NCI-H1105 treated with DMSO at 0.1 percent for 48 hours (cell line): ENCODE data around the gene MXD4.
A peak's percentile ranks its signal among the peaks of the same experiment; 100 is the strongest.

Experiments used
- DNase-seq: peaks from one replicate; lab custom pipeline; 2025; lab: John Stamatoyannopoulos, UW

The MXD4 gene

GRCh38 chr4:2291705-2292645 is 30.1 kb upstream of the MXD4 start:
- no peak for DNase-seq

- no peak for DNase-seq
Observed at GRCh38 chr4:2290974-2291704, 29.2 kb upstream of the MXD4 start.

DNA sequence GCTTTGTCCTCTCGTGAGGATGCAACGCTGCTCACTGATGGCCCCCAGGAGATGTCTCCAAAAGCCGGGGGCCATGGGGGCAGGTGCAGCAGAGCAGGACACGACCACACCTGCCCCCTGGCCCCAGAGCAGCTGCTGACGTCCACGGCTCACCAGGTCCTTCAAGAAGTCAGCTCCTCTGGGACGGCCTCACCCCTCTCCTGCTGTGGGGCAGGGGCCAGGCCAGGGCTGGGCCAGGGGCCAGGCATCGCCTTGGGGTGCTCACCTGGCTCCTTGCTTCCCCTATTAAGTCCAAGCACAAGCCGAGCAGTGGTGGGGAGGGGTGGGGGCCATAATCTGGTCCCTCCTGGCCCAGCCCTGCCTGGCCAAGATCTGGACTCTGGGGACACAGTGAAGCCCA is 28.6 kb upstream of the MXD4 start:
- no peak for DNase-seq

DNA sequence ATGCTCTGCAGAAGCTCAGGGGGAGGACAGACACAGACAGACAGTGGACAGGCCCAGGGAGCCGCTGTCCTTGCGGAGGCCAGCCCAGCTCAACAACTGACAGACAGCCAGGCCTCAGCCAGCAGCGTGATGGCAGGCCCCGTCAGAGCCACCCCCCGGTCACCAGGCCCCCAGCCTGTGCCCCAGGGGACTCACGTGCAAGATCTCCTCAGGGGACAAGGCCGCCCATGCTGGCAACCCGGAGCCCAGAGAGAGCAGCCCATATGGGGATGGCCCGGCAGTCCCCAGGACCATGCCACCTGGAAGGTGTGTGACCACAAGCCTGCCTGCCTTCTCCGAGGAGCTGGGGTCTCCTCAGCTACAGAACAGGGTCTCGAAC is 28.0 kb upstream of the MXD4 start:
- DNase-seq = no peak

- no peak for DNase-seq
Observed at GRCh38 chr4:2289311-2289954, 27.5 kb upstream of the MXD4 start.

GRCh38 chr4:2288051-2288541 is 26.2 kb upstream of the MXD4 start:
- DNase-seq = no peak

- DNase-seq = no peak
Observed at GRCh38 chr4:2287594-2287915, 25.6 kb upstream of the MXD4 start.

DNA sequence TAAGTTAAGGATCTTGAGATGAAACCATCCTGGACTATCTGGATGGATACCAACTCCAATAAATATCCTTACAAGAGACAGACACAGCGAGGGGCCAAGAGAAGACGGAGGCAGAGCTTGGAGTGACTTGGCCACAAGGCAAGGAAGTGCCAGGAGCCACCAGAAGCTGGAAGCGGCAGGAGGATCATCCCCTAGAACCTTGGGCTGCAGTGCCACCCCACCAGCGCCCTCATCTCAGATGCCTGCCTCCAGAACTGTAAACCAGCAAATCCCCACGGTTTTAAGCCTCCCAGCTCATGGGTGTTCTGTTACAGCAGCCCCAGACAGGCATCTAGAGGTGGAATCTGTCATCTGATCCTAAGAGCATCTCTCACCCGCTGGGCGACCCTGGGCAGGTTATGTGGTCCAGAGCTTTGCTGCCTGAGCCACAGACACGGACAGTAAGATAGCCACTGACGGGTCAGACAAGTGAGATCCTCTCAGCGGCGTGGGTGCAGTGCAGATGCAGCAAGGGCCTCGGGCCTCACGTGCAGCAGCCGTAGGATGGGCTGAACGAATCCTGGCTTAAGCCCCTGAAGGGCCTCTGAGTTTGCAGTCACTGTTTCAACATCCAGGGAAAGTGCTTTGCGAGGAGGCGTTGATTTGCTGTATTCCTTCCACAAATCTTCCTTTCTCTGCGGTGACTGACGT is 25.1 kb upstream of the MXD4 start:
- no peak for DNase-seq

- no peak for DNase-seq
Observed at GRCh38 chr4:2285613-2286381, 23.9 kb upstream of the MXD4 start.

GRCh38 chr4:2284934-2285612 is 23.2 kb upstream of the MXD4 start:
- DNase-seq = no peak

GRCh38 chr4:2284161-2284933 is 22.4 kb upstream of the MXD4 start:
- no peak for DNase-seq

DNA sequence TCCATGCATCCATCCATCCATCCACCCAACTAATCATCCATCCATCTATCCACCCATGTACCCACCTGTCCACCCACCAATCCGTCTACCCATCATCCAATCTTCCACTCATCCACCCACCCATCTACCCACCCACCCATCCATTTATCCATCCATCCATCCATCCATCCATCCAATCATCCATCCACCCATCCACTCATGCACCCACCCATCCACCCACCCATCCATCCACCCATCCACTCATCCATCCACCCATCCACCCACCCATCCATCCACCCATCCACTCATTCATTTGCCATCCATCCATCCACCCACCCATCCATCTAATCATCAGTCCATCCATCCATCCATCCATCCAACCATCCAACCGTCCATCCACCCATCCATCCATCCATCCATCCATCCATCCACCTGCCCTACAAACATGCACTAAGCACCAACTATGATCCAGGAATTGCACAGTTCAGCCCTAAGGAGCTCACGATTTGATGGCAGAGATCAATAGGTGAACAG is 21.3 kb upstream of the MXD4 start:
- no peak for DNase-seq

DNA sequence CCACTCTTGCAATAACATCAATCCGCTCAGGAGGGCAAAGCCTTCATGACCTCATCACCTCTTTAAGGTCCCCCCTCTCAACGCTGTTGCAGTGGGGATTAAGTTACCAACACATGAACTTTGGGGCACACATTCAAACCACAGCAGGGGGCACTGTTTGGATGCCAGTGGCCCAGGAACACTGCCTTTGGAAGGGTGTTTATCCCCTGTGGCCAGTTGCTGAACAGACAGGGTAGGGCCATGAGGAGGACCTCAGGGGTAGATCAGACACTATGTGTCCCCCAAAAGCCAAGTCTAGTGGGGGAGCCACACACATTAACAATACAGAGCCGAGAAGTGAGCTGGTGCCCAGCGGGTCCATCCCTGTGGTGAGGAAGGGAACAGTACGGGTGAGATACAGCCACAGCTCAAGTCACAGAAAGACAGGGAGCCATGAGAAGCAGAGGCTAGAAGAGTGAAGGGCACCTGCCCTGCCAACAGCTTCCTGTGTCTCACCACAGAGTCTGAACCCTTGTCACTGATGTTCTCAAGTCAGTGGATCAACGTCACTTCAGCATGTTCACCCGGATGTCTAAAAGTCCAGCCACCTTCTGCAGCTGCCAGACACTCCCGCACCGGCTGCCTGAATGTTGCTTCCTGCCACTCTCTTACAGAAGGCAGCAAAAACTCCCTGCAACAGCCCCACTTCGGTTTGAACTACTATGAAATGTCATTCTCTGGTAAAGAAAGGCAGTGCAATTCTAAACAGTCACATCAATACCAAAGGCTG is 19.9 kb upstream of the MXD4 start:
- no peak for DNase-seq

GRCh38 chr4:2280531-2281300 is 18.8 kb upstream of the MXD4 start:
- peak; percentile 18 for DNase-seq

- no peak for DNase-seq
Observed at GRCh38 chr4:2277956-2278355, 16.0 kb upstream of the MXD4 start.

DNA sequence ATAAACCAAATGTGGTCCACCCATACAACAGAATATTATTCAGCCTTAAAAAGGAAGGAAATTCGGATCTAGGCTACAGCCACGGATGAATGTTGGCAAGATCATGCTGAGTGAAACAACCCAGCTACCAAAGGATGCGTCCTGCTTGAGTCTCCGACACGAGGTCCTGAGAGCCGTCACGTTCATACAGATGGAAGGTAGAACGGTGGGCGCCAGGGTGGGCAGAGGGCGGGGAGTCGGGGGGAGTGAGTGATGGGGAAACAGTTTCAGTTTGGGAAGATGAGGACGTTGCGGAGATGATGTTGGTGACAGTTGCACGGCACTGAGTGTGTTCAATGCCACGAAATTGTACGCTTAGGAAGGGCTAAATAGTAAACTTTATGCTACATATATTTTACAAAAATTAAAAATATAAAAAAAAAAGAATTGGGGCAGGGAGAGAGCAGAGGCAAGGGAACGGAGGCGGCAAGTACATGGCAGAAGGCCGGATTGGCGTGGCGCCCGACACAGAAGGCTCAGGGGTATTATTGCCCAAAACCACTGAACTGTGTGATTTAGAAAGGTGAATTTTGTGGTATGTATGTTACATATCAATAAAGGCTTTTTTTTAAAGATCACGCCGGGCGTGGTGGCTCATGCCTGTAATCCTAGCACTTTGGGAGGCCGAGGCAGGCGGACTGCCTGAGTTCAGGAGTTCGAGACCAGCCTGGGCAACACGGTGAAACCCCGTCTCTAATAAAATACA is 14.8 kb upstream of the MXD4 start:
- no peak for DNase-seq

DNA sequence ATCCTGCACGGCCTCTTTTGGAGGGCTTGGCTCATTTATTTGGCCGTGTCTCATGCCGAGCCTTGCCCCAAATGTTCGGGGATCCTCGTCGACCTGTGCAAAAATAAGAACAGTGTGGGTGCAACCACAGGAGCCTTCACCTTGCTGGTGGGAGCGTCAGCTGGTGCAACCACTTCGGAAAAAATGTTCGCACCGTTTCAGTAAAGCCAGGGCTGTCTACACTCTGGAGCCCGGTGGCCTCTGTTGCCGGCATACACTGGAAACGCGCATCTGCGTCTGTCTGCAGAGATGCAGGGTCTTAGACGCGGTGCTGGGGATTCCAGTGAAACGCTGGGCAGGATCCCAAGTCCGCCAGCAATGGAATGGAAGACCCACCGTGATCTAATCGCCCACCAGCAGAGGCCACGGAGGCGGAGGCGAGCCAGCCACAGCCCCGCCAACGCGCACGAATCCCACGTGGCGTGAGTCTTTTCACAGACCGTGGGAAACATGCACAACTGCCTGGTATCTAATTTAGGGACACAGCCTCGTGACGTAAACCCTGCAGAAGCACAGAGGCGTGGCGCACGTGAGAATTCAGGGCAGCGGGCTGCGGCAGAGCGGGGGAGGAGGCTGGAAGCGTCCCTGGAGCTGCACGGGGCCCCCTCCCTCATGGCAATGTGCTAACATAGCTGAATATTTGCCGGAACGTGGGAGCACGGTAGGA is 13.8 kb upstream of the MXD4 start:
- no peak for DNase-seq
